ENCODE measurements around the gene KCNK17.

DNA sequence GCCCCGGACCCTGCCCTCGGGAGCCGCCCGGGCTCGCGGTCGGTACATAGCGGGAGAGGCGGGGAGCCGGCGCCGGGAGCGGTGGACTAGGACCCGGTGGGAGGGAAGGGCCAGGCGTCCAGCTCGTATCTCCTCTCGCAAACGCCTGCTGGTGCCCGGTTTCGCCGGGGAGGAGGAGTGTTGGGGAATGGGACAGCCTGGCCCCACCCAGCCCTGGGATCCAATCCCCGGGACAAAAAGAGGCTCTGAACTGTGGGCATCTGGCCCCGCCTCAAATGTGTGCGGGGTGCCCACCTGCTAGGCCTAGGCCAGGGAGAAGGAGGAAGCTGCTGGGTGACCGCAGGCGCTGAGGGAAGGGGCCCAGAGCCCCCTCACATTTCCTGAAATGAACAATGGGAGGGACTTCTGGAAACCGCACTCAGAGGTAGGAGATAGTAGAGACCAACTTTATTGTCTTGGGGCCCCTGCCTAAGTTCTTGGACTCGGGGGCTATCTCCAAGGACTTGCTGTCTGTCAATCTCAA is at the start of gene KCNK17:
- TF ChIP-seq POLR2AphosphoS5 (IDR thresholded peaks at IDR 0.05; ENCODE audit: low read depth, low read length) (no peak), SIN3A (IDR thresholded peaks at IDR 0.05; ENCODE audit: borderline replicate concordance, insufficient read depth, low read depth, low read length) (no peak), TCF7L2 (IDR thresholded peaks at IDR 0.05; ENCODE audit: low read depth, low read length) (no peak)
- TF ChIP-seq, protein P1, sequence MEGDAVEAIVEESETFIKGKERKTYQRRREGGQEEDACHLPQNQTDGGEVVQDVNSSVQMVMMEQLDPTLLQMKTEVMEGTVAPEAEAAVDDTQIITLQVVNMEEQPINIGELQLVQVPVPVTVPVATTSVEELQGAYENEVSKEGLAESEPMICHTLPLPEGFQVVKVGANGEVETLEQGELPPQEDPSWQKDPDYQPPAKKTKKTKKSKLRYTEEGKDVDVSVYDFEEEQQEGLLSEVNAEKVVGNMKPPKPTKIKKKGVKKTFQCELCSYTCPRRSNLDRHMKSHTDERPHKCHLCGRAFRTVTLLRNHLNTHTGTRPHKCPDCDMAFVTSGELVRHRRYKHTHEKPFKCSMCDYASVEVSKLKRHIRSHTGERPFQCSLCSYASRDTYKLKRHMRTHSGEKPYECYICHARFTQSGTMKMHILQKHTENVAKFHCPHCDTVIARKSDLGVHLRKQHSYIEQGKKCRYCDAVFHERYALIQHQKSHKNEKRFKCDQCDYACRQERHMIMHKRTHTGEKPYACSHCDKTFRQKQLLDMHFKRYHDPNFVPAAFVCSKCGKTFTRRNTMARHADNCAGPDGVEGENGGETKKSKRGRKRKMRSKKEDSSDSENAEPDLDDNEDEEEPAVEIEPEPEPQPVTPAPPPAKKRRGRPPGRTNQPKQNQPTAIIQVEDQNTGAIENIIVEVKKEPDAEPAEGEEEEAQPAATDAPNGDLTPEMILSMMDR (IDR thresholded peaks at IDR 0.05): no peak
- TF ChIP-seq, protein P2, sequence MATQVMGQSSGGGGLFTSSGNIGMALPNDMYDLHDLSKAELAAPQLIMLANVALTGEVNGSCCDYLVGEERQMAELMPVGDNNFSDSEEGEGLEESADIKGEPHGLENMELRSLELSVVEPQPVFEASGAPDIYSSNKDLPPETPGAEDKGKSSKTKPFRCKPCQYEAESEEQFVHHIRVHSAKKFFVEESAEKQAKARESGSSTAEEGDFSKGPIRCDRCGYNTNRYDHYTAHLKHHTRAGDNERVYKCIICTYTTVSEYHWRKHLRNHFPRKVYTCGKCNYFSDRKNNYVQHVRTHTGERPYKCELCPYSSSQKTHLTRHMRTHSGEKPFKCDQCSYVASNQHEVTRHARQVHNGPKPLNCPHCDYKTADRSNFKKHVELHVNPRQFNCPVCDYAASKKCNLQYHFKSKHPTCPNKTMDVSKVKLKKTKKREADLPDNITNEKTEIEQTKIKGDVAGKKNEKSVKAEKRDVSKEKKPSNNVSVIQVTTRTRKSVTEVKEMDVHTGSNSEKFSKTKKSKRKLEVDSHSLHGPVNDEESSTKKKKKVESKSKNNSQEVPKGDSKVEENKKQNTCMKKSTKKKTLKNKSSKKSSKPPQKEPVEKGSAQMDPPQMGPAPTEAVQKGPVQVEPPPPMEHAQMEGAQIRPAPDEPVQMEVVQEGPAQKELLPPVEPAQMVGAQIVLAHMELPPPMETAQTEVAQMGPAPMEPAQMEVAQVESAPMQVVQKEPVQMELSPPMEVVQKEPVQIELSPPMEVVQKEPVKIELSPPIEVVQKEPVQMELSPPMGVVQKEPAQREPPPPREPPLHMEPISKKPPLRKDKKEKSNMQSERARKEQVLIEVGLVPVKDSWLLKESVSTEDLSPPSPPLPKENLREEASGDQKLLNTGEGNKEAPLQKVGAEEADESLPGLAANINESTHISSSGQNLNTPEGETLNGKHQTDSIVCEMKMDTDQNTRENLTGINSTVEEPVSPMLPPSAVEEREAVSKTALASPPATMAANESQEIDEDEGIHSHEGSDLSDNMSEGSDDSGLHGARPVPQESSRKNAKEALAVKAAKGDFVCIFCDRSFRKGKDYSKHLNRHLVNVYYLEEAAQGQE (IDR thresholded peaks at IDR 0.05; ENCODE audit: insufficient read depth in 1 of 2, low read depth in 2 of 2, low read length in 1 of 2): no peak

All from Panc1 (cell line).